ENCODE results near the gene POLR2H. TPM values are rescaled to one million over a fixed set of nuclear protein-coding genes. Genes with fewer than 3 reads are reported as not detected.

The POLR2H gene
- total and polyA plus RNA-seq, 8 donors: 54.7 to 98.6 (median 85.3) TPM

- peak overlapping the region; percentile 94 to 95 for H3K4me3 ChIP-seq
- peaks cover 0 to 30% of the 10 kb centered on the region in 2 donors for H3K36me3 ChIP-seq
- peaks cover 20 to 29% of the 10 kb centered on the region in 2 donors for H3K4me1 ChIP-seq
- H3K9me3 ChIP-seq: no peaks in the 10 kb centered on the region
- intact Hi-C loops (cut with DNase I): no loop called here
- peak; percentile 31 for TF ChIP-seq CTCF (IDR thresholded peaks at IDR 0.05)
- ATAC-seq: peak; percentile 79
- peak; percentile 95 to 99 (median 97) for DNase-seq
- peak overlapping the region; percentile 95 to 99 for H3K27ac ChIP-seq
- H3K27me3 ChIP-seq: peaks cover 0 to 13% of the 10 kb centered on the region in 2 donors
Measured at GRCh38 chr3:184362668-184363546, 1.4 kb downstream of the POLR2H start.

- H3K4me3 ChIP-seq: no peak overlapping the region
- TF ChIP-seq CTCF (IDR thresholded peaks at IDR 0.05): no peak
- no peaks in the 10 kb centered on the region for H3K9me3 ChIP-seq
- no peak for DNase-seq
- peaks cover 9 to 30% of the 10 kb centered on the region in 2 donors for H3K4me1 ChIP-seq
- intact Hi-C loops (cut with DNase I): no loop called here
- no peak for ATAC-seq
- H3K27me3 ChIP-seq: no peaks in the 10 kb centered on the region
- no peak overlapping the region for H3K27ac ChIP-seq
- H3K36me3 ChIP-seq: peaks cover 0 to 42% of the 10 kb centered on the region in 2 donors
Measured at GRCh38 chr3:184366619-184367289, 5.2 kb downstream of the POLR2H start.

GRCh38 chr3:184368116-184368515, 6.6 kb downstream of the POLR2H start:
- no peaks in the 10 kb centered on the region for H3K9me3 ChIP-seq
- peaks cover 9 to 34% of the 10 kb centered on the region in 2 donors for H3K4me1 ChIP-seq
- peaks cover 0 to 42% of the 10 kb centered on the region in 2 donors for H3K36me3 ChIP-seq
- H3K27ac ChIP-seq: no peak overlapping the region
- no peak for ATAC-seq
- intact Hi-C loops (cut with DNase I): no loop called here
- H3K27me3 ChIP-seq: no peaks in the 10 kb centered on the region
- no peak for TF ChIP-seq CTCF (IDR thresholded peaks at IDR 0.05)
- no peak for DNase-seq
- no peak overlapping the region for H3K4me3 ChIP-seq

GRCh38 chr3:184368586-184369183, 7.2 kb downstream of the POLR2H start:
- peaks cover 9 to 30% of the 10 kb centered on the region in 2 donors for H3K4me1 ChIP-seq
- intact Hi-C loops (cut with DNase I): no loop called here
- ATAC-seq (peak; percentile 39), DNase-seq (peak in 1 of 4 donors; percentile 65)
- H3K27me3 ChIP-seq: peaks cover 0 to 3% of the 10 kb centered on the region in 2 donors
- H3K27ac ChIP-seq: peak overlapping the region in 1 of 2 donors; percentile 2
- H3K4me3 ChIP-seq: no peak overlapping the region
- no peaks in the 10 kb centered on the region for H3K9me3 ChIP-seq
- H3K36me3 ChIP-seq: peaks cover 0 to 42% of the 10 kb centered on the region in 2 donors
- no peak for TF ChIP-seq CTCF (IDR thresholded peaks at IDR 0.05)

All from left lung (tissue), 10 donors.